HepG2 (cell line): ENCODE results near the gene KANK3. TPM values are rescaled to one million over a fixed set of nuclear protein-coding genes. Genes with fewer than 3 reads are reported as not detected.

ENCODE experiments used
- DPF2 ChIP-seq: sonication (generic); formaldehyde crosslinking; IDR thresholded peaks from 2 replicates; pipeline ENCODE4 v1.4.0; 2020; ENCODE audit warnings: mild to moderate bottlenecking, low read depth, missing genetic modification reagents, borderline replicate concordance
- ETV5 ChIP-seq: IDR thresholded peaks from 2 replicates; pipeline ENCODE4 v1.6.1; 2018; ENCODE audit warnings: missing biosample characterization, missing genetic modification reagents, inconsistent platforms, borderline replicate concordance
- FOXJ3 ChIP-seq: sonication (generic); formaldehyde crosslinking; IDR thresholded peaks from 2 replicates; pipeline ENCODE4 v1.4.0; 2020; ENCODE audit warnings: missing genetic modification reagents, mild to moderate bottlenecking, borderline replicate concordance
- FOXO1 ChIP-seq: sonication (generic); formaldehyde crosslinking; IDR thresholded peaks from 2 replicates; pipeline ENCODE4 v1.4.0; 2020; ENCODE audit warnings: missing genetic modification reagents
- GTF2F1 ChIP-seq: fragments of 150-350 bp; IDR thresholded peaks from 2 replicates; pipeline ENCODE4 v1.6.1; 2014; ENCODE audit warnings: low read length
- IRF2 ChIP-seq: IDR thresholded peaks from 2 replicates; pipeline ENCODE4 v1.6.1; 2018; ENCODE audit warnings: missing genetic modification reagents, missing compliant biosample characterization
- KMT2A ChIP-seq: sonication (generic); formaldehyde crosslinking; IDR thresholded peaks from 2 replicates; pipeline ENCODE4 v1.4.0; 2020; ENCODE audit warnings: missing genetic modification reagents
- RFXANK ChIP-seq: IDR thresholded peaks from 2 replicates; pipeline ENCODE4 v1.6.1; 2016
- SIN3B ChIP-seq: fragments of 150-350 bp; IDR thresholded peaks from 2 replicates; pipeline ENCODE4 v1.6.1; 2014; ENCODE audit warnings: low read length
- SRY ChIP-seq: sonication (generic); formaldehyde crosslinking; IDR thresholded peaks from 2 replicates; pipeline ENCODE4 v1.8.0; 2022; ENCODE audit warnings: mild to moderate bottlenecking, missing genetic modification reagents
- STAT6 ChIP-seq: sonication (generic); formaldehyde crosslinking; IDR thresholded peaks from 2 replicates; pipeline ENCODE4 v1.4.0; 2020; ENCODE audit warnings: missing genetic modification reagents, mild to moderate bottlenecking, borderline replicate concordance
- ZBTB8A ChIP-seq: sonication (generic); formaldehyde crosslinking; IDR thresholded peaks from 2 replicates; pipeline ENCODE4 v1.4.0; 2020; ENCODE audit warnings: mild to moderate bottlenecking, low read depth, missing genetic modification reagents, borderline replicate concordance
- ZFP91 ChIP-seq: sonication (generic); formaldehyde crosslinking; IDR thresholded peaks from 2 replicates; pipeline ENCODE4 v1.9.0; 2022; ENCODE audit warnings: missing genetic modification reagents, mild to moderate bottlenecking, borderline replicate concordance
- ZNF660 ChIP-seq: sonication (generic); formaldehyde crosslinking; IDR thresholded peaks from 2 replicates; pipeline ENCODE4 v1.5.1; 2020; ENCODE audit warnings: mild to moderate bottlenecking, low read depth, missing genetic modification reagents, borderline replicate concordance
- ZNF749 ChIP-seq: sonication (generic); formaldehyde crosslinking; IDR thresholded peaks from 2 replicates; pipeline ENCODE4 v1.8.0; 2022; ENCODE audit warnings: mild to moderate bottlenecking, missing genetic modification reagents, moderate library complexity, borderline replicate concordance
- ZNF768 ChIP-seq: sonication (generic); formaldehyde crosslinking; IDR thresholded peaks from 2 replicates; pipeline ENCODE4 v1.4.0; 2020; ENCODE audit warnings: missing genetic modification reagents
- ZXDC ChIP-seq: sonication (generic); formaldehyde crosslinking; IDR thresholded peaks from 2 replicates; pipeline ENCODE4 v1.5.0; 2020; ENCODE audit warnings: mild to moderate bottlenecking, missing genetic modification reagents
- polyA plus RNA-seq, 8 experiments: library from polyadenylated mRNA; depleted of rRNA in 3 of 8; stranded (reverse) in 7 of 8; unstranded in 1 of 8; fragments of >200 nt; fragmentation: Illumina TruSeq in 4 of 8; extraction: Trizol in 4 of 8; gene quantifications; 2 replicates each; pipeline versions ENCODE4 v1.2.1 to v1.2.3, GENCODE V29; 2011 to 2016; ENCODE audit warnings: low read depth in 4 of 8, missing spikeins in 1 of 8, mixed read lengths in 1 of 8; ENCODE audit not compliant: insufficient read depth in 1 of 8
- total RNA-seq, 5 experiments: library from RNA; depleted of rRNA; stranded (reverse); fragments of >200 nt; fragmentation: Illumina TruSeq; extraction: Trizol; gene quantifications; 2 replicates each; pipeline ENCODE4 v1.2.3, GENCODE V29; 2016; ENCODE audit warnings: low read depth in 1 of 5

The KANK3 gene
- total and polyA plus RNA-seq, 2 of the 13 experiments (the other 11 are each of a cell fraction or from before 2014, with no cell fraction given), result 0.15 to 0.20 TPM

- TF ChIP-seq ZXDC (CRISPR knock-in tag) (0 out of 2 replicates have a peak, but pooled peaks have one; percentile 68), SIN3B (peak; percentile 90), SRY (CRISPR knock-in tag) (0 out of 2 replicates have a peak, but pooled peaks have one; percentile 45), ZNF660 (CRISPR knock-in tag) (no peak), FOXO1 (0 out of 2 replicates have a peak, but pooled peaks have one; percentile 40), ETV5 (CRISPR knock-in tag) (peak; percentile 30; the same call in 1 of the 2 replicates), RFXANK (CRISPR knock-in tag) (0 out of 2 replicates have a peak, but pooled peaks have one; percentile 30), ZFP91 (CRISPR knock-in tag) (peak; percentile 87), IRF2 (peak; percentile 95), STAT6 (peak; percentile 58; the same call in 1 of the 2 replicates), FOXJ3 (CRISPR knock-in tag) (no peak; the same call in 1 of the 2 replicates), KMT2A (CRISPR knock-in tag) (peak; percentile 69; the same call in 1 of the 2 replicates), ZBTB8A (CRISPR knock-in tag) (no peak; the same call in 1 of the 2 replicates), ZNF749 (CRISPR knock-in tag) (0 out of 2 replicates have a peak, but pooled peaks have one; percentile 47), ZNF768 (0 out of 2 replicates have a peak, but pooled peaks have one; percentile 48), GTF2F1 (0 out of 2 replicates have a peak, but pooled peaks have one; percentile 84), DPF2 (CRISPR knock-in tag) (no peak)
These were observed 21.7 kb downstream of the KANK3 start, which contains the start of the genes NDUFA7 and RPS28 (continued) for GRCh38 chr19:8321067-8321985.
